Prostate gland (tissue), 2 donors: ENCODE measurements around the gene P3H2.

Source experiments
- CTCF ChIP-seq, 4 experiments: fragments of 200-600 bp in 2 of 4; fragments of 450-650 bp in 2 of 4; sonication (generic) in 2 of 4; IDR thresholded peaks; 1 replicate in 3 of 4; 2 replicates in 1 of 4; pipeline ENCODE4 v1.5.1; 2016 to 2019; ENCODE audit warnings: antibody characterized with exemption in 4 of 4, mild to moderate bottlenecking in 2 of 4, moderate library complexity in 2 of 4
- POLR2A ChIP-seq: fragments of 450-650 bp; IDR thresholded peaks from one replicate; pipeline ENCODE4 v1.6.1; 2016; ENCODE audit warnings: antibody characterized with exemption, mild to moderate bottlenecking

- no peak for TF ChIP-seq POLR2A
- TF ChIP-seq CTCF (IDR thresholded peaks at IDR 0.05) = no peak
Measured at GRCh38 chr3:189949580-189949979, 171.1 kb downstream of the P3H2 start.
